Glutamatergic neuron (in vitro differentiated cells): Measurements from ENCODE around the gene PRAMEF11. TPM values are rescaled to one million over a fixed set of nuclear protein-coding genes. Genes with fewer than 3 reads are reported as not detected.

ENCODE experiments used
- DNase-seq: peaks from one replicate; pipeline ENCODE4 v3.0.0; 2022
- H3K27ac Mint-ChIP-seq: one replicate; pipeline ENCODE4 v1.8.0; 2020; ENCODE audit warnings: mild to moderate bottlenecking, mixed read lengths, inconsistent platforms; ENCODE audit not compliant: unreplicated experiment
- H3K27me3 Mint-ChIP-seq: one replicate; pipeline ENCODE4 v1.8.0; 2020; ENCODE audit warnings: mild to moderate bottlenecking, moderate library complexity, mixed read lengths, inconsistent platforms; ENCODE audit not compliant: unreplicated experiment
- H3K36me3 Mint-ChIP-seq: one replicate; pipeline ENCODE4 v1.8.0; 2020; ENCODE audit warnings: mild to moderate bottlenecking, mixed read lengths, inconsistent platforms; ENCODE audit not compliant: unreplicated experiment
- H3K4me1 Mint-ChIP-seq: one replicate; pipeline ENCODE4 v1.8.0; 2020; ENCODE audit warnings: mild to moderate bottlenecking, low read depth, mixed read lengths, inconsistent platforms; ENCODE audit not compliant: unreplicated experiment
- H3K4me3 Mint-ChIP-seq: one replicate; pipeline ENCODE4 v1.8.0; 2020; ENCODE audit warnings: mild to moderate bottlenecking, mixed read lengths, inconsistent platforms; ENCODE audit not compliant: unreplicated experiment
- H3K9me3 Mint-ChIP-seq: one replicate; pipeline ENCODE4 v1.8.0; 2020; ENCODE audit warnings: mild to moderate bottlenecking, moderate library complexity, mixed read lengths, inconsistent platforms; ENCODE audit not compliant: unreplicated experiment
- CTCF ChIP-seq: fragments of 200-600 bp; sonication (generic); IDR thresholded peaks from one replicate; pipeline ENCODE4 v1.5.0; 2021; ENCODE audit not compliant: partially characterized antibody, unreplicated experiment
- total RNA-seq: library from RNA; stranded (reverse); fragmentation: NEBNext Ultra II Directional; extraction: Animal tissue kit (Norgen Biotek cat#: 25700); gene quantifications from one replicate; pipeline ENCODE4 v1.2.1, GENCODE V29; 2021; ENCODE audit not compliant: unreplicated experiment

The PRAMEF11 gene
- total RNA-seq, 1 donor from 2014 or later: not detected

- TF ChIP-seq CTCF: no peak
These were observed 53.1 kb downstream of the PRAMEF11 start for GRCh38 chr1:12778061-12778460.

GRCh38 chr1:12776801-12777557 lies 54.2 kb downstream of the PRAMEF11 start:
- no peak for DNase-seq
- Mint-ChIP-seq H3K27me3 (no peaks in the 10 kb centered on the region), H3K27ac (no peak overlapping the region), H3K4me3 (no peak overlapping the region), H3K4me1 (no peaks in the 10 kb centered on the region), H3K36me3 (no peaks in the 10 kb centered on the region), H3K9me3 (peaks cover 2% of the 10 kb centered on the region)
- TF ChIP-seq CTCF: no peak

More at GRCh38 chr1:12778061-12778460, 53.1 kb downstream of the PRAMEF11 start:
- Mint-ChIP-seq H3K9me3 (peaks cover 2% of the 10 kb centered on the region), H3K4me1 (no peaks in the 10 kb centered on the region), H3K27ac (no peak overlapping the region), H3K36me3 (no peaks in the 10 kb centered on the region), H3K4me3 (no peak overlapping the region), H3K27me3 (no peaks in the 10 kb centered on the region)
- DNase-seq: no peak

- H3K4me1 Mint-ChIP-seq: no peaks in the 10 kb centered on the region
- H3K27ac Mint-ChIP-seq: no peak overlapping the region
- no peaks in the 10 kb centered on the region for H3K27me3 Mint-ChIP-seq
- no peak for DNase-seq
- no peaks in the 10 kb centered on the region for H3K36me3 Mint-ChIP-seq
- no peak for TF ChIP-seq CTCF
- H3K4me3 Mint-ChIP-seq: no peak overlapping the region
- H3K9me3 Mint-ChIP-seq: peaks cover 2% of the 10 kb centered on the region
These were observed 55.8 kb downstream of the PRAMEF11 start for GRCh38 chr1:12775443-12775842.

GRCh38 chr1:12774801-12775345 lies 56.3 kb downstream of the PRAMEF11 start:
- TF ChIP-seq CTCF: no peak
- no peak overlapping the region for H3K27ac Mint-ChIP-seq
- H3K9me3 Mint-ChIP-seq: peaks cover 2% of the 10 kb centered on the region
- DNase-seq: no peak
- H3K27me3 Mint-ChIP-seq: no peaks in the 10 kb centered on the region
- H3K4me3 Mint-ChIP-seq: no peak overlapping the region
- H3K36me3 Mint-ChIP-seq: no peaks in the 10 kb centered on the region
- H3K4me1 Mint-ChIP-seq: no peaks in the 10 kb centered on the region

Other genes starting within 250 kb of the PRAMEF11 start
- gene DHRS3, start 213.2 kb downstream of the PRAMEF11 start, total RNA-seq: not detected
- not detected for gene AADACL4, start 187.3 kb downstream of the PRAMEF11 start, total RNA-seq
- not detected for gene AADACL3, start 115.3 kb downstream of the PRAMEF11 start, total RNA-seq
- gene CFAP107, start 85.2 kb downstream of the PRAMEF11 start, total RNA-seq: not detected
- 0.54 TPM for gene PRAMEF12, start 57.7 kb downstream of the PRAMEF11 start, total RNA-seq
- 0.44 TPM for gene PRAMEF1, start 40.0 kb downstream of the PRAMEF11 start, total RNA-seq
- gene HNRNPCL1, start 17.3 kb upstream of the PRAMEF11 start, total RNA-seq: not detected
- gene PRAMEF2, start 25.7 kb upstream of the PRAMEF11 start, total RNA-seq: not detected
- gene PRAMEF4, start 54.8 kb upstream of the PRAMEF11 start, total RNA-seq: not detected
- gene PRAMEF10, start 66.9 kb upstream of the PRAMEF11 start, total RNA-seq: not detected
- not detected for gene PRAMEF7, start 85.2 kb upstream of the PRAMEF11 start, total RNA-seq
- gene PRAMEF6, start 116.2 kb upstream of the PRAMEF11 start, total RNA-seq: not detected
- gene PRAMEF27, start 225.2 kb upstream of the PRAMEF11 start, total RNA-seq: not detected
- not detected for gene HNRNPCL3, start 229.4 kb upstream of the PRAMEF11 start, total RNA-seq
- gene PRAMEF25, start 239.4 kb upstream of the PRAMEF11 start, total RNA-seq: not detected